K562 (cell line): Measurements from ENCODE around the gene CNFN. TPM values are rescaled to one million over a fixed set of nuclear protein-coding genes. Genes with fewer than 3 reads are reported as not detected.

ENCODE experiments used
- ATF7 ChIP-seq: fragments of 450-650 bp; IDR thresholded peaks from 2 replicates; pipeline ENCODE4 v1.7.1; 2014; ENCODE audit warnings: mild to moderate bottlenecking, moderate library complexity
- BRD4 ChIP-seq: fragments of 200-600 bp; sonication (generic); IDR thresholded peaks from 2 replicates; pipeline ENCODE4 v1.6.1; 2017; ENCODE audit warnings: inconsistent platforms
- CTBP1 ChIP-seq: fragments of 450-650 bp; IDR thresholded peaks from 2 replicates; pipeline ENCODE4 v1.6.1; 2016; ENCODE audit warnings: borderline replicate concordance
- HDAC1 ChIP-seq, 2 experiments: fragments of 450-650 bp; IDR thresholded peaks; 2 replicates each; pipeline ENCODE4 v1.6.1; 2016 to 2017; ENCODE audit warnings: inconsistent platforms in 1 of 2, mild to moderate bottlenecking in 1 of 2, moderate library complexity in 1 of 2
- HDAC2 ChIP-seq: fragments of 450-650 bp; IDR thresholded peaks from 2 replicates; pipeline ENCODE4 v1.6.1; 2016; ENCODE audit warnings: mild to moderate bottlenecking
- KDM1A ChIP-seq, 2 experiments: fragments of 450-650 bp; IDR thresholded peaks; 2 replicates each; pipeline ENCODE4 v1.6.1; 2016; ENCODE audit warnings: mild to moderate bottlenecking in 2 of 2
- MED1 ChIP-seq: sonication (generic); formaldehyde crosslinking; IDR thresholded peaks from 2 replicates; pipeline ENCODE4 v1.8.1; 2023; ENCODE audit warnings: missing genetic modification reagents, borderline replicate concordance
- NFIC ChIP-seq: fragments of 450-650 bp; IDR thresholded peaks from 2 replicates; pipeline ENCODE4 v1.6.1; 2017; ENCODE audit warnings: mild to moderate bottlenecking, inconsistent platforms
- NKRF ChIP-seq: fragments of 450-650 bp; IDR thresholded peaks from 2 replicates; pipeline ENCODE4 v1.6.1; 2016; ENCODE audit warnings: borderline replicate concordance
- POLR2AphosphoS5 ChIP-seq: IDR thresholded peaks from 2 replicates; pipeline ENCODE4 v1.6.1; 2011; ENCODE audit warnings: mild to moderate bottlenecking, low read depth, low read length, moderate library complexity; ENCODE audit not compliant: control insufficient read depth, insufficient read depth
- SNIP1 ChIP-seq: fragments of 450-650 bp; IDR thresholded peaks from 2 replicates; pipeline ENCODE4 v1.7.1; 2017; ENCODE audit warnings: low read depth, mild to moderate bottlenecking
- SPI1 ChIP-seq: IDR thresholded peaks from 2 replicates; pipeline ENCODE4 v1.6.1; 2011; ENCODE audit warnings: low read depth, low read length, control low read depth, borderline replicate concordance
- ZBED1 ChIP-seq: IDR thresholded peaks from 2 replicates; pipeline ENCODE4 v1.6.1; 2014
- ZBTB2 ChIP-seq: fragments of 450-650 bp; IDR thresholded peaks from 2 replicates; pipeline ENCODE4 v1.6.1; 2016; ENCODE audit warnings: antibody characterized with exemption
- ZBTB7A ChIP-seq: IDR thresholded peaks from 2 replicates; pipeline ENCODE4 v1.6.1; 2011; ENCODE audit warnings: low read depth, mild to moderate bottlenecking, low read length, moderate library complexity, borderline replicate concordance; ENCODE audit not compliant: control insufficient read depth
- ZFP36 ChIP-seq: fragments of 150-350 bp; IDR thresholded peaks from 2 replicates; pipeline ENCODE4 v1.6.1; 2018; ENCODE audit warnings: low read length, low read depth; ENCODE audit not compliant: partially characterized antibody
- ZNF407 ChIP-seq: fragments of 450-650 bp; IDR thresholded peaks from 2 replicates; pipeline ENCODE4 v1.6.1; 2016; ENCODE audit warnings: low read depth
- polyA plus RNA-seq, 8 experiments: library from polyadenylated mRNA; depleted of rRNA in 4 of 8; stranded (reverse) in 5 of 8; unstranded in 3 of 8; fragments of >200 nt; fragmentation: Nextera tagmentation in 2 of 8; fragmentation: Illumina TruSeq in 1 of 8; extraction: Ambion mirVana in 2 of 8; extraction: Trizol in 1 of 8; gene quantifications; 2 replicates each; pipeline versions ENCODE4 v1.2.1 to v1.2.3, GENCODE V29; 2011 to 2014; ENCODE audit warnings: inconsistent platforms in 1 of 8, missing spikeins in 1 of 8
- total RNA-seq, 7 experiments: library from RNA; depleted of rRNA in 6 of 7; stranded (reverse); fragments of >200 nt in 6 of 7; fragmentation: Illumina TruSeq in 2 of 7; extraction: Trizol in 2 of 7; gene quantifications; 2 replicates each; pipeline versions ENCODE4 v1.2.1 to v1.2.3, GENCODE V29; 2011 to 2021; ENCODE audit warnings: low replicate concordance in 1 of 7

The CNFN gene
- total and polyA plus RNA-seq, 9 of the 15 experiments (the other 6 are each of a cell fraction or from before 2014, with no cell fraction given) = 0.18 to 0.52 (median 0.27) TPM; not detected in 5

DNA sequence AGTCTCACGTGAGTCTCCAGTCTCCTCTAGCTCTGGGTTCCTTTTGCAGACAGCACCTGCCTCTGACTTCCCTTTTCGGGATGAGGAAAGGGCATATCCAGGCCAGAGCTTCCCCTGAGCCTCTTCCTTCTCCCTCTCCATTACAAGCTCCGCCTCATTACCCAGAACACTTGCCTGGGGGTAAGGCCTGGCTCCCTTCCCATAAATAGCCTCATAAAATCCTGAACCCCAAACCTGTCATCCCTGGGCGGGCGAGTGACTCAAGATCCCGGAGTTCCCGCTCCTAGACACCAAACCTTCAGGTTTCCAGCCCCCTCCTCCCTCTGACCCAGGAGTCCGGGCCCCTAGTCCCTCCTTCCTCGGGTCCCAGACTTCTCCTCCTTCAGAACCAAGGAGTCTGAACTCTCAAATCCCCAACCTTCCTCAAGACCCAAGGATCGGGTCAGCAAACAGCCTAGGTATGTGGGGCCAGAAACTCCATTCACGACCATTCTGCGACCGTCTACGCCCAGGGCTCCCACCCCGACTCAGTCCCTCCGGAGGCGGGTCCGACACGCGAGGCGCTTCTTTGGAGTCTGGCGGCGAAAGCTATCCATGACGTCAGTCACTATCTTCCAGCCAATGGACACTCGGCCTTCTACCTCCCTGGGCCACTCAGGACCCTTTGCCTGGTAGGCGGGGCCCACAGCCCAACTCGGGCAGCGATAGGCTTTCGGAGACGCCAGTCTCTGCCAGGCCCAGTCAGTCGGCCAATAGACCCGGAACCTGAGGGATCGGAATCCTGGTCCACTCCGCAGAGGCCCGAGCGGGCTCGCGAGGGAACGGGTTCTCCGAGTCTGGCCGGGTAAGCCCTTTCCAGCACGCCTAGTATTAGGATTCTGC is 6.5 kb upstream of the CNFN start (continued):
- TF ChIP-seq HDAC1 (IDR thresholded peaks at IDR 0.05) (peak in 1 of 2 experiments; percentile 46; a peak in 2 of 4 replicates), SNIP1 (peak; percentile 93; the same call in 1 of the 2 replicates), SPI1 (peak; percentile 91), ZFP36 (no peak), HDAC2 (peak; percentile 21; the same call in 1 of the 2 replicates), MED1 (CRISPR knock-in tag) (no peak), KDM1A (IDR thresholded peaks at IDR 0.05) (no peak), ZBTB2 (peak; percentile 77; the same call in 1 of the 2 replicates), POLR2AphosphoS5 (peak; percentile 70), ATF7 (peak; percentile 100), BRD4 (no peak), NKRF (0 out of 2 replicates have a peak, but pooled peaks have one; percentile 52), ZBED1 (no peak), CTBP1 (peak; percentile 31; the same call in 1 of the 2 replicates), NFIC (peak; percentile 52; the same call in 1 of the 2 replicates), ZBTB7A (peak; percentile 51; the same call in 1 of the 2 replicates), ZNF407 (no peak)
